ENCODE measurements around the gene LZTR1.
A peak's percentile ranks its signal among the peaks of the same experiment; 100 is the strongest.
"Not testable (repeated sequence)": the region's sequence is repeated elsewhere in the genome, so short reads cannot be mapped to it uniquely, and the experiment has no call there.

LZTR1 gene

GRCh38 chr22:21033895-21034294 is 51.8 kb downstream of the LZTR1 start:
- no peak for DNase-seq (ENCODE audit: low spot score)

GRCh38 chr22:21034989-21035388 is 52.9 kb downstream of the LZTR1 start:
- DNase-seq (ENCODE audit: low spot score): no peak

DNA sequence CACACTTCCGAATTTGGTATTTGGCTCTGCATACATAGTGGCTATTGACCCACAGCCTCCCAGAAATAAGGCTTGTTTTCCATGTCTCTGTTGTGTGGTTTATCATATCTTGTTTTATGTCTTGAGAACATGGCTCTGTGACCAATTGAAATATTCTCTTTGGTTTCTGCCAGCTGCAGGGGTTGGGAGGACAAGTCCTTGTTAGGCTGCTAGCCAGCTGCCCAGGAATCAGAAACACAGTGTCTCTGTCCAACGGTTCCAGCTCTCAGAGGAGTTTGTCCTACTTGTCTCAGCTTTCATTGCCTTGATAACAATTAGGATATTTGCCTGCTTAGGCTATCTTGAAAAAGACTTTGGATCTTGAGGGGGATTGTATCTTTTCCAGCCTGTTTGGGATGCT is 56.3 kb downstream of the LZTR1 start:
- no peak for DNase-seq (ENCODE audit: low spot score)

- DNase-seq (ENCODE audit: low spot score): not testable (repeated sequence)
Measured at GRCh38 chr22:21039158-21039557, 57.1 kb downstream of the LZTR1 start.

- DNase-seq (ENCODE audit: low spot score): no peak
Measured at GRCh38 chr22:21041937-21042336, 59.8 kb downstream of the LZTR1 start.

DNA sequence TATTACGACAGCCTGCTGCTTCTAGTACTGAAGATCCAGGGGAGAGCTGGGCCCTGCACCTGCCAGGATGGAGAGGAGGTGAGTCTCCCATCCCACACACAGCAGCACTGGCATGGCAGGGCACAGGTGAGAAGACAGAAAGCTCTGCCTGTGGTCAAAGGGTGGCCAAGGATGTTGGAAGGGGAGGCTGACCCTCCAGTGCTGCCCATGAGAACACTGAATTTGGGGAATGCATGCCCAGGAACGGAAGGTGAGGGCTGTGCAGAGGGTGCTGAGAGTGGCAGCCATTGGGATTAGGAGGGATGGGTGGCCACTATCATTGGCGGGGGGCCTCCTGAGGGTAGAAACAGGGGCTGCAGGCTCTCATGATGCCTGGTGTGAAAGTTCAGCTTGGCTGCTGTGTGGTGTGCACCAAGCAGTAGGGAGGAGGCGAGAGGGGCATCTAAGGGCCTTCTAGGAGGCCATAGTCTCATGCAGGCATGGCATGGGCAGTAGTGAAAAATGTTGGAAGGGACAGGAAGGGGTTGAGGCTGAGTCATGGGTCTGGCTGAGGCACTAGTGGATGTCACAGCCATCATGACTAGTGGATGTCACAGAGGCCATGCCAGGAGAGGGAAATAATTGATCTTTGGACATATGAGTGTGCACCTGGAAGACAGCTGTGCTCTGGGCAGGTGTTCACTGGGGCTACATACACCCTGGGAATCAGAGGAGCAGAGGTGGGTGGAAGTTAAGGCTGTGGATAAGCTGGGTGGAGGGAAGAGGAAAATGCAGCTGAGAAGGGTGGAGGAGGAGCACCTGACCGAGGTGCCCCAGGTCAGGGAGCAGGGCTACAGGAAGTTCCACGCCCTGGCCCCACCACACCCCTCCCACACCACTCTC is 61.1 kb downstream of the LZTR1 start:
- no peak for DNase-seq (ENCODE audit: low spot score)

DNA sequence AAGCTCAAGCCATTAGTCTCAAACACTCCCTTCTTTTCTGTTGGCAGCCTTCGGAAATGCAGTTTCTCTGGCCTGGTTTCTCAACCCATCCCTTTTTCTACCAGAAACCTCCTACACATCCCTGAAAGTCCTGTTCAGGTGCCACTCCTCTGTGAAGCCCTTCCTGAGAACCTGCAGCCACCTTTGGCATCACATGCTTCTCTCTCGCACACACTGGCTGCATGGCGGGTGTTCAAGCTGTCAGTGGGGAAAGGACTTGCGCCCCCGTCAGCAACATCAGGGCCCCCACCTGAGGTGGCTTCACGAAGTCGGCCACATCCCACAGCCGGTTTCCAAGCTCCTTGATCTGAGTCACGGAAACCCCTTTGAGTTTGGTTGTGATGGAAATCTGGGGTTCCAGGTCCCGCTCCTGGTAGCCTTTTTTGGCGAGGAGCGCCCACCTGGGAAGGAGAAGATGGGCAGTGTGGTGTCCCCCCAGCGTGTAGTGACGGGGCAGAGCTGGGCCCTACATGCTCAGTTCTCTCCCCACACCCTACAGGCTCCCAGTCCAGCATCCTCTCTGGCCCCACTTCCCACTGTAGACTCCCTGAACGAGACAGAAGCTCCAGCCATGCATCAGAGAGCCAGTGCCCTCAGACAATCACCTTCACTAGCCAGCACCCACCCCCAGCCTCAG is 61.9 kb downstream of the LZTR1 start:
- DNase-seq (ENCODE audit: low spot score): no peak

GRCh38 chr22:21044931-21045584 is 63.0 kb downstream of the LZTR1 start:
- DNase-seq (ENCODE audit: low spot score): no peak

- DNase-seq (ENCODE audit: low spot score): peak; percentile 83
Measured at GRCh38 chr22:21045585-21046294, 63.6 kb downstream of the LZTR1 start, which contains the start of gene LRRC74B. TSS of gene LRRC74B (plus strand) at chr22:21045946. CDS start at chr22:21045987, 41 bp downstream.

DNA sequence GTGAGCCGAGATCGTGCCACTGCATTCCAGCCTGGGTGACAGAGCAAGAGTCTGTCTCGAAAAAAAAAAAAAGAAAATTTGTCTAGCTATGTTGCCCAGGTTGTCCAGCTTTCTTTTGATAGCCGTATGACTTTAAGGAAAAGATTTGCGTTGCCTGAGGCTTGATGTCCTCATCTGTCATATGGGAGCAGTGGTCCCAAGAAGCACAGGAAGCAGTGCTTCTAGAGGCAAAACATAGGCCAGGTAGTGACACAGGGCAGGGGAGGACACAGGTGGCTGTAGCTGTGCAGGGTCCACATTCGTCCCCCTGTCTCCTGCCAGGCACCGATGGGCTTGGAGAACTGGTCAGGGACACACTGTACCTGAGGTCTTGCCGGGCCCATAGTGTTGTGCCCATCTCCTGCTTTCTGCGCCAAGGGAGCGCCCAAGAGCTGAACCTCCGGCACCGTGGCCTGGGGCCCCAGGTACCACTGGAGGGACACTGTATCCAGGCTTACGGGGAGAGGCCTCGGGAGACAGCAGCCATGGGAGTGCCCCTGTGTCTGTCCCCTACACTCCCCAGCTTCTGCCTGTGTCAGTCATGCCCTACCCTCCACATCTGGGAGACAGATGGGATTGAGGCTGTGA is 65.1 kb downstream of the LZTR1 start:
- DNase-seq (ENCODE audit: low spot score): no peak

DNA sequence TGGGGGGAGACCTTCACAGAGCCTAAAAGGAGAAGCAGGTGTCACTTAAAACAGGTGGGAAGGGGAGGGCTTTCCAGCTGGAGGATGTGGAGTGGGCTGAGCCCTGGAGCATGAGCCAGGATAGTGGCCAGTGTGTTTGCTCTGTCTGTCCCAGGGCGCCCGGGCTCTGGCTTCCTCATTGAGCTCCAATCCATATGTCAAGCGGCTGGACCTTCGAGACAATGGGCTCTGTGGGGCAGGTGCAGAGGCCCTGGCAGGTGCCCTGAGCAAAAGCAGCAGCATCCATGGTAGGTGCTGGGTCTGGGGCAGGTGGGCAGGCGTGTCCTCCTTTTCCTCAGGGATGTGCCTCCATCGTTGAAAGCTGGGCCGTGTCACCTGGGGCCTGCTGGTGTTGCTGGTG is 65.6 kb downstream of the LZTR1 start:
- no peak for DNase-seq (ENCODE audit: low spot score)

- DNase-seq (ENCODE audit: low spot score): not testable (repeated sequence)
Measured at GRCh38 chr22:21048448-21048847, 66.4 kb downstream of the LZTR1 start.

Data from putamen (tissue), 1 donor.